GM23338 (cell line): ENCODE measurements around the gene NSMCE1. TPM values are rescaled to one million over a fixed set of nuclear protein-coding genes. Genes with fewer than 3 reads are reported as not detected.

Source experiments
- ATAC-seq: fragments of 200-7000 bp; cut with Tn5 transposase; 3 replicates; pipeline ENCODE4 v1.9.1; 2020
- DNase-seq: peaks from one replicate; pipeline ENCODE4 v3.0.0-alpha.2; 2015; ENCODE audit warnings: low spot score
- H2AFZ ChIP-seq: fragments of 200-600 bp; sonication (generic); 2 replicates; pipeline ENCODE4 v1.8.0; 2016; ENCODE audit warnings: antibody characterized with exemption, mild to moderate bottlenecking, moderate library complexity
- H3F3A ChIP-seq: fragments of 200-600 bp; sonication (generic); replicated peaks from 2 replicates; pipeline ENCODE4 v1.8.0; 2017; ENCODE audit warnings: antibody characterized with exemption, mixed run types, low read depth
- H3K27ac ChIP-seq: fragments of 200-600 bp; sonication (generic); 2 replicates; pipeline ENCODE4 v1.6.1; 2016; ENCODE audit warnings: low read depth
- H3K27me3 ChIP-seq: fragments of 200-600 bp; sonication (generic); 2 replicates; pipeline ENCODE4 v1.8.0; 2016; ENCODE audit warnings: mild to moderate bottlenecking, mixed run types, moderate library complexity; ENCODE audit not compliant: insufficient read depth
- H3K36me3 ChIP-seq: fragments of 200-600 bp; sonication (generic); 2 replicates; pipeline ENCODE4 v1.8.0; 2016; ENCODE audit warnings: mild to moderate bottlenecking; ENCODE audit not compliant: insufficient read depth
- H3K4me1 ChIP-seq: fragments of 200-600 bp; sonication (generic); 2 replicates; pipeline ENCODE4 v1.8.0; 2016; ENCODE audit warnings: mild to moderate bottlenecking, moderate library complexity; ENCODE audit not compliant: insufficient read depth
- H3K4me2 ChIP-seq: fragments of 200-600 bp; sonication (generic); 2 replicates; pipeline ENCODE4 v1.7.1; 2017; ENCODE audit warnings: mixed run types
- H3K4me3 ChIP-seq: fragments of 200-600 bp; sonication (generic); 2 replicates; pipeline ENCODE4 v1.6.1; 2016; ENCODE audit warnings: mixed run types
- H3K79me2 ChIP-seq: fragments of 200-600 bp; sonication (generic); replicated peaks from 2 replicates; pipeline ENCODE4 v1.8.0; 2017; ENCODE audit warnings: mild to moderate bottlenecking; ENCODE audit not compliant: insufficient read depth
- H3K9me2 ChIP-seq: fragments of 200-600 bp; sonication (generic); 2 replicates; pipeline ENCODE4 v1.8.0; 2017; ENCODE audit not compliant: insufficient read depth
- H4K20me1 ChIP-seq: fragments of 200-600 bp; sonication (generic); replicated peaks from 2 replicates; pipeline ENCODE4 v1.8.0; 2017; ENCODE audit warnings: mild to moderate bottlenecking; ENCODE audit not compliant: insufficient read depth
- H3K27ac Mint-ChIP-seq: 2 replicates; pipeline ENCODE4 v1.8.0; 2020; ENCODE audit warnings: inconsistent platforms, mild to moderate bottlenecking, moderate library complexity, mixed read lengths
- H3K27me3 Mint-ChIP-seq: 3 replicates; pipeline ENCODE4 v1.8.0; 2022; ENCODE audit warnings: low read depth, mild to moderate bottlenecking, moderate library complexity, mixed read lengths, inconsistent platforms; ENCODE audit not compliant: insufficient read depth, poor library complexity
- H3K36me3 Mint-ChIP-seq: 3 replicates; pipeline ENCODE4 v1.8.0; 2021; ENCODE audit warnings: low read depth, mild to moderate bottlenecking, inconsistent platforms, moderate library complexity, mixed read lengths
- H3K4me1 Mint-ChIP-seq: 3 replicates; pipeline ENCODE4 v1.8.0; 2020; ENCODE audit warnings: mild to moderate bottlenecking, inconsistent platforms, mixed read lengths
- H3K4me3 Mint-ChIP-seq: 3 replicates; pipeline ENCODE4 v1.8.0; 2021; ENCODE audit warnings: moderate library complexity, mild to moderate bottlenecking, inconsistent platforms, mixed read lengths
- H3K9me3 Mint-ChIP-seq: 3 replicates; pipeline ENCODE4 v1.8.0; 2020; ENCODE audit warnings: moderate library complexity, mild to moderate bottlenecking, inconsistent platforms, mixed read lengths
- CREB1 ChIP-seq: fragments of 250-450 bp; sonication (Bioruptor Pico); IDR thresholded peaks from 2 replicates; pipeline ENCODE4 v1.5.0; 2020; ENCODE audit warnings: low read depth, mild to moderate bottlenecking, moderate library complexity
- EZH2 ChIP-seq: fragments of 200-600 bp; sonication (generic); IDR thresholded peaks from one replicate; pipeline ENCODE4 v1.8.0; 2017; ENCODE audit warnings: antibody characterized with exemption, mild to moderate bottlenecking, low read depth; ENCODE audit not compliant: unreplicated experiment
- EZH2phosphoT487 ChIP-seq: fragments of 200-600 bp; sonication (generic); IDR thresholded peaks from one replicate; pipeline ENCODE4 v1.8.1; 2018; ENCODE audit warnings: antibody characterized with exemption; ENCODE audit not compliant: unreplicated experiment
- NANOG ChIP-seq: IDR thresholded peaks from 2 replicates; pipeline ENCODE4 v1.6.1; 2016; ENCODE audit warnings: antibody characterized with exemption, borderline replicate concordance
- STAT1 ChIP-seq: IDR thresholded peaks from one replicate; pipeline ENCODE4 v1.6.1; 2016; ENCODE audit warnings: antibody characterized with exemption; ENCODE audit not compliant: unreplicated experiment
- ZNF114 ChIP-seq: fragments of 250-450 bp; sonication (Bioruptor Pico); IDR thresholded peaks from 2 replicates; pipeline ENCODE4 v1.5.0; 2020; ENCODE audit warnings: mild to moderate bottlenecking, moderate library complexity
- ZNF331 ChIP-seq: fragments of 250-450 bp; sonication (Bioruptor Pico); IDR thresholded peaks from 2 replicates; pipeline ENCODE4 v1.5.0; 2020; ENCODE audit warnings: low read depth, mild to moderate bottlenecking, moderate library complexity
- polyA plus RNA-seq: library from polyadenylated mRNA; unstranded; fragments of >200 nt; fragmentation: Nextera tagmentation; extraction: Ambion mirVana; gene quantifications from 2 replicates; pipeline ENCODE4 v1.2.1, GENCODE V29; 2016
- total RNA-seq: library from RNA; depleted of rRNA; stranded (reverse); fragments of >200 nt; shearing (Covaris generic); gene quantifications from 2 replicates; pipeline ENCODE4 v1.2.3, GENCODE V29; 2014
- TF ChIP-seq, protein P1 (sequence below), 2 experiments: fragments of 200-600 bp in 1 of 2; sonication (generic) in 1 of 2; conservative IDR thresholded peaks; 2 replicates each; pipeline versions ENCODE4 v1.5.1 to v1.6.1; 2016 to 2017; ENCODE audit warnings: antibody characterized with exemption in 2 of 2, low read depth in 2 of 2, mild to moderate bottlenecking in 2 of 2, moderate library complexity in 1 of 2
- TF ChIP-seq, protein P2 (sequence below): IDR thresholded peaks from one replicate; pipeline ENCODE4 v1.6.1; 2018; ENCODE audit warnings: antibody characterized with exemption; ENCODE audit not compliant: unreplicated experiment
- TF ChIP-seq, protein P3 (sequence below): IDR thresholded peaks from 2 replicates; pipeline ENCODE4 v1.6.1; 2016; ENCODE audit warnings: antibody characterized with exemption

NSMCE1 gene
- total and polyA plus RNA-seq, 2 experiments from 2014 or later, result 30.6 to 50.8 TPM

GRCh38 chr16:27273670-27274423, 5.3 kb upstream of the NSMCE1 start:
- Mint-ChIP-seq H3K9me3 (no peaks in the 10 kb centered on the region; the same call in 2 of the 3 replicates), H3K36me3 (peaks cover 3% of the 10 kb centered on the region; the same call in 2 of the 3 replicates), H3K4me3 (no peak overlapping the region), H3K27me3 (no peaks in the 10 kb centered on the region), H3K4me1 (peaks cover 7% of the 10 kb centered on the region; the same call in 2 of the 3 replicates), H3K27ac (no peak overlapping the region)
- Histone ChIP-seq H3K79me2 (no peaks in the 10 kb centered on the region), H3K27ac (no peak overlapping the region), H3K36me3 (no peaks in the 10 kb centered on the region), H3F3A (no peaks in the 10 kb centered on the region), H4K20me1 (no peaks in the 10 kb centered on the region), H3K4me1 (peaks cover 4% of the 10 kb centered on the region), H3K4me2 (no peak overlapping the region), H2AFZ (no peak overlapping the region), H3K4me3 (no peak overlapping the region), H3K9me2 (peaks cover 7% of the 10 kb centered on the region; the same call in 1 of the 2 replicates), H3K27me3 (no peaks in the 10 kb centered on the region)
- TF ChIP-seq NANOG (no peak), STAT1 (no peak), EZH2phosphoT487 (no peak), ZNF114 (no peak), ZNF331 (CRISPR knock-in tag) (no peak)
- TF ChIP-seq, protein P1, sequence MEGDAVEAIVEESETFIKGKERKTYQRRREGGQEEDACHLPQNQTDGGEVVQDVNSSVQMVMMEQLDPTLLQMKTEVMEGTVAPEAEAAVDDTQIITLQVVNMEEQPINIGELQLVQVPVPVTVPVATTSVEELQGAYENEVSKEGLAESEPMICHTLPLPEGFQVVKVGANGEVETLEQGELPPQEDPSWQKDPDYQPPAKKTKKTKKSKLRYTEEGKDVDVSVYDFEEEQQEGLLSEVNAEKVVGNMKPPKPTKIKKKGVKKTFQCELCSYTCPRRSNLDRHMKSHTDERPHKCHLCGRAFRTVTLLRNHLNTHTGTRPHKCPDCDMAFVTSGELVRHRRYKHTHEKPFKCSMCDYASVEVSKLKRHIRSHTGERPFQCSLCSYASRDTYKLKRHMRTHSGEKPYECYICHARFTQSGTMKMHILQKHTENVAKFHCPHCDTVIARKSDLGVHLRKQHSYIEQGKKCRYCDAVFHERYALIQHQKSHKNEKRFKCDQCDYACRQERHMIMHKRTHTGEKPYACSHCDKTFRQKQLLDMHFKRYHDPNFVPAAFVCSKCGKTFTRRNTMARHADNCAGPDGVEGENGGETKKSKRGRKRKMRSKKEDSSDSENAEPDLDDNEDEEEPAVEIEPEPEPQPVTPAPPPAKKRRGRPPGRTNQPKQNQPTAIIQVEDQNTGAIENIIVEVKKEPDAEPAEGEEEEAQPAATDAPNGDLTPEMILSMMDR (conservative IDR thresholded peaks at IDR 0.05; ENCODE audit: low read depth in 2 of 2), result no peak
- TF ChIP-seq, protein P2, sequence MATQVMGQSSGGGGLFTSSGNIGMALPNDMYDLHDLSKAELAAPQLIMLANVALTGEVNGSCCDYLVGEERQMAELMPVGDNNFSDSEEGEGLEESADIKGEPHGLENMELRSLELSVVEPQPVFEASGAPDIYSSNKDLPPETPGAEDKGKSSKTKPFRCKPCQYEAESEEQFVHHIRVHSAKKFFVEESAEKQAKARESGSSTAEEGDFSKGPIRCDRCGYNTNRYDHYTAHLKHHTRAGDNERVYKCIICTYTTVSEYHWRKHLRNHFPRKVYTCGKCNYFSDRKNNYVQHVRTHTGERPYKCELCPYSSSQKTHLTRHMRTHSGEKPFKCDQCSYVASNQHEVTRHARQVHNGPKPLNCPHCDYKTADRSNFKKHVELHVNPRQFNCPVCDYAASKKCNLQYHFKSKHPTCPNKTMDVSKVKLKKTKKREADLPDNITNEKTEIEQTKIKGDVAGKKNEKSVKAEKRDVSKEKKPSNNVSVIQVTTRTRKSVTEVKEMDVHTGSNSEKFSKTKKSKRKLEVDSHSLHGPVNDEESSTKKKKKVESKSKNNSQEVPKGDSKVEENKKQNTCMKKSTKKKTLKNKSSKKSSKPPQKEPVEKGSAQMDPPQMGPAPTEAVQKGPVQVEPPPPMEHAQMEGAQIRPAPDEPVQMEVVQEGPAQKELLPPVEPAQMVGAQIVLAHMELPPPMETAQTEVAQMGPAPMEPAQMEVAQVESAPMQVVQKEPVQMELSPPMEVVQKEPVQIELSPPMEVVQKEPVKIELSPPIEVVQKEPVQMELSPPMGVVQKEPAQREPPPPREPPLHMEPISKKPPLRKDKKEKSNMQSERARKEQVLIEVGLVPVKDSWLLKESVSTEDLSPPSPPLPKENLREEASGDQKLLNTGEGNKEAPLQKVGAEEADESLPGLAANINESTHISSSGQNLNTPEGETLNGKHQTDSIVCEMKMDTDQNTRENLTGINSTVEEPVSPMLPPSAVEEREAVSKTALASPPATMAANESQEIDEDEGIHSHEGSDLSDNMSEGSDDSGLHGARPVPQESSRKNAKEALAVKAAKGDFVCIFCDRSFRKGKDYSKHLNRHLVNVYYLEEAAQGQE, result no peak
- ATAC-seq (no peak), DNase-seq (no peak)

DNA sequence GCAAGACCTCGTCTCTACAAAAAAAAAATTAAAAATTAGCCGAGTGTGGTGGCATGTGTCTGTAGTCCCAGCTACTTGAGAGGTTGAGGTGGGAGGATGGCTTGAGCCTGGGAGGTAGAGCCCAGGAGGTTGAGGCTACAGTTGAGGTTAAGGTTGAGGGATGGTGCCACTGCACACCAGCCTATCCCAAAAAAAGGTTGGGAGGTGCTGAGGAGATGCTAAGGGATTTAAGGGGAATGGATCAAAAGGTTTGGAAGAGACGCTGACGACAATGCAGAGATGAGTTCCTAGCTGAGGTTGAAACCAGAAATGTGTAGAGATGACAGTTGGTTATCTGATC, 4.7 kb upstream of the NSMCE1 start:
- H3K4me3 Mint-ChIP-seq, result no peak overlapping the region
- no peak overlapping the region for H3K4me2 ChIP-seq
- H3K36me3 ChIP-seq, result no peaks in the 10 kb centered on the region
- no peaks in the 10 kb centered on the region for H3F3A ChIP-seq
- no peaks in the 10 kb centered on the region for H3K79me2 ChIP-seq
- no peak for DNase-seq
- H3K4me1 Mint-ChIP-seq, result peaks cover 7% of the 10 kb centered on the region; the same call in 2 of the 3 replicates
- no peak overlapping the region for H3K4me3 ChIP-seq
- ATAC-seq, result no peak
- no peak overlapping the region for H3K27ac Mint-ChIP-seq
- H3K27me3 Mint-ChIP-seq, result no peaks in the 10 kb centered on the region
- H3K9me2 ChIP-seq, result peaks cover 8% of the 10 kb centered on the region; the same call in 1 of the 2 replicates
- H2AFZ ChIP-seq, result no peak overlapping the region
- peaks cover 3% of the 10 kb centered on the region; the same call in 2 of the 3 replicates for H3K36me3 Mint-ChIP-seq
- H3K9me3 Mint-ChIP-seq, result no peaks in the 10 kb centered on the region; the same call in 2 of the 3 replicates
- no peak overlapping the region for H3K27ac ChIP-seq
- peaks cover 5% of the 10 kb centered on the region for H3K4me1 ChIP-seq
- no peaks in the 10 kb centered on the region for H3K27me3 ChIP-seq
- no peaks in the 10 kb centered on the region for H4K20me1 ChIP-seq
- TF ChIP-seq CREB1 (CRISPR knock-in tag) (no peak), EZH2phosphoT487 (no peak), STAT1 (no peak), EZH2 (no peak), NANOG (no peak), ZNF114 (no peak)
- TF ChIP-seq, protein P3, sequence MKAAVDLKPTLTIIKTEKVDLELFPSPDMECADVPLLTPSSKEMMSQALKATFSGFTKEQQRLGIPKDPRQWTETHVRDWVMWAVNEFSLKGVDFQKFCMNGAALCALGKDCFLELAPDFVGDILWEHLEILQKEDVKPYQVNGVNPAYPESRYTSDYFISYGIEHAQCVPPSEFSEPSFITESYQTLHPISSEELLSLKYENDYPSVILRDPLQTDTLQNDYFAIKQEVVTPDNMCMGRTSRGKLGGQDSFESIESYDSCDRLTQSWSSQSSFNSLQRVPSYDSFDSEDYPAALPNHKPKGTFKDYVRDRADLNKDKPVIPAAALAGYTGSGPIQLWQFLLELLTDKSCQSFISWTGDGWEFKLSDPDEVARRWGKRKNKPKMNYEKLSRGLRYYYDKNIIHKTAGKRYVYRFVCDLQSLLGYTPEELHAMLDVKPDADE, result no peak
- TF ChIP-seq, protein P2, result no peak
- TF ChIP-seq, protein P1 (conservative IDR thresholded peaks at IDR 0.05; ENCODE audit: low read depth in 2 of 2), result no peak
